Mesothelial cell of epicardium (in vitro differentiated cells): Measurements from ENCODE around the gene CD247. TPM values are rescaled to one million over a fixed set of nuclear protein-coding genes. Genes with fewer than 3 reads are reported as not detected.

ENCODE experiments used
- DNase-seq, 2 experiments: peaks; one replicate each; pipeline ENCODE4 v3.0.0; 2021; ENCODE audit warnings: low spot score in 2 of 2; ENCODE audit not compliant: unreplicated experiment in 2 of 2
- H3K27ac Mint-ChIP-seq: 2 replicates; pipeline ENCODE4 v1.8.0; 2021; ENCODE audit warnings: mixed read lengths
- H3K27me3 Mint-ChIP-seq: 2 replicates; pipeline ENCODE4 v1.8.0; 2021; ENCODE audit warnings: low read depth, mixed read lengths
- H3K36me3 Mint-ChIP-seq: 2 replicates; pipeline ENCODE4 v1.8.0; 2021; ENCODE audit warnings: mixed read lengths
- H3K4me1 Mint-ChIP-seq: 2 replicates; pipeline ENCODE4 v1.8.0; 2021; ENCODE audit warnings: mixed read lengths
- H3K4me3 Mint-ChIP-seq: 2 replicates; pipeline ENCODE4 v1.8.0; 2021; ENCODE audit warnings: mild to moderate bottlenecking, moderate library complexity, mixed read lengths
- H3K9me3 Mint-ChIP-seq: 2 replicates; pipeline ENCODE4 v1.8.0; 2021; ENCODE audit warnings: mixed read lengths
- total RNA-seq: library from RNA; stranded (reverse); gene quantifications from 3 replicates; pipeline ENCODE4 v1.2.1, GENCODE V29; 2021
- TF ChIP-seq, protein P1 (sequence below): fragments of 200-600 bp; sonication (generic); IDR thresholded peaks from one replicate; pipeline ENCODE4 v1.5.0; 2021; ENCODE audit warnings: antibody characterized with exemption; ENCODE audit not compliant: unreplicated experiment

CD247 gene
- total RNA-seq, 1 donor from 2014 or later: 0.13 TPM

DNA sequence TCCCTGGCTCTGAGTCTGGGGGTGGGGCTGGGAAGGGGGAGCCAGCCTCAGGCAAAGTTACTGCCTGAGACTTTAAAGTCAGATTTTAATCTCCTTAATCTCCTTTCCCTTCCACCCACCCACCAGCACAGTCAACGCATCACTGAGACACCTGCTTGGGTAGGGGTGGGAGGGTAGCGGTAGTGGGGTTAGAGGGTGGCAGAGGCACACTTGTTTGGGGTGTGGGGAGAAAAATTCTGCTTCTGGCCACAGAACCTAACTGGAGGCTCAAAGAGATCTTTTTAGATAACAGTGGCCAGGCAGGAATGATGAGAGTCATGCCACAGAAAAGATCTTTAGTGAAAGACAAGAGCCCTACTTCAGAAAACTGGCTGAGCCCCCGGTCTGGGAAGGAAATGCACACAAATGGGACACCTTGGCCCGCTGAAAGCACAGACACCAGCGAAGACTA, 44.1 kb downstream of the CD247 start:
- DNase-seq: no peak
- peaks cover 8% of the 10 kb centered on the region for H3K4me1 Mint-ChIP-seq
- H3K27me3 Mint-ChIP-seq: no peaks in the 10 kb centered on the region
- no peaks in the 10 kb centered on the region for H3K36me3 Mint-ChIP-seq
- H3K9me3 Mint-ChIP-seq: peaks cover 6% of the 10 kb centered on the region
- TF ChIP-seq, protein P1, sequence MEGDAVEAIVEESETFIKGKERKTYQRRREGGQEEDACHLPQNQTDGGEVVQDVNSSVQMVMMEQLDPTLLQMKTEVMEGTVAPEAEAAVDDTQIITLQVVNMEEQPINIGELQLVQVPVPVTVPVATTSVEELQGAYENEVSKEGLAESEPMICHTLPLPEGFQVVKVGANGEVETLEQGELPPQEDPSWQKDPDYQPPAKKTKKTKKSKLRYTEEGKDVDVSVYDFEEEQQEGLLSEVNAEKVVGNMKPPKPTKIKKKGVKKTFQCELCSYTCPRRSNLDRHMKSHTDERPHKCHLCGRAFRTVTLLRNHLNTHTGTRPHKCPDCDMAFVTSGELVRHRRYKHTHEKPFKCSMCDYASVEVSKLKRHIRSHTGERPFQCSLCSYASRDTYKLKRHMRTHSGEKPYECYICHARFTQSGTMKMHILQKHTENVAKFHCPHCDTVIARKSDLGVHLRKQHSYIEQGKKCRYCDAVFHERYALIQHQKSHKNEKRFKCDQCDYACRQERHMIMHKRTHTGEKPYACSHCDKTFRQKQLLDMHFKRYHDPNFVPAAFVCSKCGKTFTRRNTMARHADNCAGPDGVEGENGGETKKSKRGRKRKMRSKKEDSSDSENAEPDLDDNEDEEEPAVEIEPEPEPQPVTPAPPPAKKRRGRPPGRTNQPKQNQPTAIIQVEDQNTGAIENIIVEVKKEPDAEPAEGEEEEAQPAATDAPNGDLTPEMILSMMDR: no peak
- no peak overlapping the region for H3K4me3 Mint-ChIP-seq
- H3K27ac Mint-ChIP-seq: no peak overlapping the region

DNA sequence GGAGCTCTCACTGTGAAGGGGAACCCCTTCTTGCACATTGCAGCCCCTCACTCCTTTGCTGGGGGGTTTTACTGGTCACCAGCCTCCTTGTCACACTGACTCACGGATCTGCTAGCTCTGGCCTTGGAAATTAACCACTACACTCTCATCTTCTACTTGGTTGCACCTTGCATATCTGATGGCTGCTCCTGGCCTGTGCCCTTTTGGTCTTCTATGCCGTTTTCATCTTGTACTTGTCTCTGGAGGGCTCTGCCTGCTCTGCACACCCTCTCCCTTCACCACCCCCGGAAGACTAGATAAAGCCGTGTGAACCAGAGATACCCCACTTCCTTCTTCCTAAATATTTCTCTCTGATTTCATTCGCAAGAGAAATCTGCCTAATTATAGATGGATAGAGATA, 44.6 kb downstream of the CD247 start:
- TF ChIP-seq, protein P1: no peak
- peaks cover 8% of the 10 kb centered on the region for H3K4me1 Mint-ChIP-seq
- no peaks in the 10 kb centered on the region for H3K36me3 Mint-ChIP-seq
- DNase-seq: no peak
- H3K27ac Mint-ChIP-seq: no peak overlapping the region
- peaks cover 6% of the 10 kb centered on the region for H3K9me3 Mint-ChIP-seq
- no peak overlapping the region for H3K4me3 Mint-ChIP-seq
- H3K27me3 Mint-ChIP-seq: no peaks in the 10 kb centered on the region

DNA sequence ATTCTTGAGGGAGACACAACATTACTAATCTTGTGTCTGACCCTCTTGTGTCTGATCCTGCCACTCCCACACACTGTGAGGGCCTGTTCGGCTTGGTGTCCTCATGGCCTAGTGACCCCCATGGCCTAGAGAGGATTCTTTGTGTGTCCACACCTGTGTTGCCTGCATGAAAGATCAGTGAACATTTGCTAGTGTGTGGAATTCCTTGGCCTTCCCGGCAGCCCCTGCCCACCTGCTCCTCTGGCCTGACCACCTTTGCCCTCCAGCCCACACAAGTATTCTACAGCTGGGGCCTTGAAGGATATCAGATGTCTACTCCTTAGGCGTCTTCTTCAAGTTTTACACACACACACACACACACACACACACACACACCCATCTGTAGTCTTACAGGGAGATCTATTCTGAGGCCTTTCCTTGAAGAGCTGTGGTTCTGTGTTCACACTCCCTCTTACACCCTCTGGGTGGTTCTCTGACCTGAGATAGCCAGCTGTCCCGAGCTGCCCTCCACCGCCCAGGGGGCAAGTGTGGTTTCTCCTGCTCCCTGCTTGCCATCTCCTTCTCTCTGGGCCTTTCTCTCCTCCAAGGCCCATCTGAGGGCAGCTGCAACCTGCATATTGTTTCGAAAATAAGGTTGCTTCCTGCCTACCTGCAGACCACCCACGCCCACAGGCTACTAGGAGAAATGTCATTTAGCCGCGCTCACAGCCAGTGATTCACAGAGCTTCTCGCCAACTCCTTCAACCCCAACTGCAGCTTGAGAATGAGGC, 45.4 kb downstream of the CD247 start:
- DNase-seq: no peak
- Mint-ChIP-seq H3K4me3 (no peak overlapping the region), H3K27me3 (no peaks in the 10 kb centered on the region), H3K36me3 (no peaks in the 10 kb centered on the region), H3K4me1 (peaks cover 16% of the 10 kb centered on the region), H3K9me3 (peaks cover 6% of the 10 kb centered on the region), H3K27ac (no peak overlapping the region)
- TF ChIP-seq, protein P1: no peak

- no peaks in the 10 kb centered on the region for H3K36me3 Mint-ChIP-seq
- no peaks in the 10 kb centered on the region for H3K27me3 Mint-ChIP-seq
- DNase-seq: no peak
- peaks cover 6% of the 10 kb centered on the region for H3K9me3 Mint-ChIP-seq
- no peak overlapping the region for H3K27ac Mint-ChIP-seq
- H3K4me3 Mint-ChIP-seq: no peak overlapping the region
- TF ChIP-seq, protein P1: no peak
- peaks cover 23% of the 10 kb centered on the region for H3K4me1 Mint-ChIP-seq
Observed at GRCh38 chr1:167471568-167471967, 46.8 kb downstream of the CD247 start.

DNA sequence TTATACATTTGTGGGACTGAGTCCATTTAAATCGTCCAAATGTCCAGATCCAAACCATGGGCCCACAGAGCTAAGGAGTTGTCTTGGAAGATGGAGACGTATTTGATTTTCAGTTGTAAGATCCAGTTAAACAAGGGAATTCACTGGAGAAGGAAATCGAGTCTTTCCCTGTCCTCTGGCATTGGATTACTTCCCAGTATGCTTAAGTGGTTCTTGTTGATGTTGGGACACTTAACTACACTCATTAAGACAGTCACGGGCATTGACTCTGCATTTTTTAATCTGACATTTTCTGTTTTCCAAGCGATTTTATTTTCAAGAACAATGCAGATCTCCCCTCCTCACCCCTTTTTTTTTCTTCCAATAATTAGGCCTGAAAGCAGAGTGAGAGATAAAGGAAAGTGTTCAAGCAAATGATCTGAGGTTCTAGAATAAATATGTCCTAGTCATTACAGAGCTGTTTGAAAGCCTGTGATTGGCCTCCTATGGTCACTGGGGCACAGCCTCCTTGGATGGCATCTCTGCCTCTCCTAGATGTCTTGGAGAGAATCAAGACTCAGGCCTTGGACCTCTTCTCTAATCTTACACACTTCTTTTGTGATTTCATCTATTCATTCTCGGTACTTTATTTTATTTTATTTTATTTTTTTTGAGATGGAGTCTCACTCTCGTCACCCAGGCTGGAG, 48.9 kb downstream of the CD247 start:
- Mint-ChIP-seq H3K9me3 (no peaks in the 10 kb centered on the region), H3K36me3 (no peaks in the 10 kb centered on the region), H3K4me1 (peaks cover 32% of the 10 kb centered on the region), H3K27ac (no peak overlapping the region), H3K27me3 (no peaks in the 10 kb centered on the region), H3K4me3 (no peak overlapping the region)
- TF ChIP-seq, protein P1: no peak
- no peak for DNase-seq
